ENCODE data around the gene DAB2IP.

The DAB2IP gene

GRCh38 chr9:121625590-121625989 is 25.8 kb upstream of the DAB2IP start:
- Histone ChIP-seq H3K9me3 (ENCODE audit: control insufficient read depth, insufficient read depth, low read length) (no peaks in the 10 kb centered on the region), H3K4me1 (ENCODE audit: control insufficient read depth, low read length) (peaks cover 5% of the 10 kb centered on the region), H3K4me2 (ENCODE audit: low read length) (no peak overlapping the region), H3K79me2 (ENCODE audit: control insufficient read depth, low read length) (no peaks in the 10 kb centered on the region), H3K9me2 (replicated peaks; ENCODE audit: control insufficient read depth, low read length) (no peaks in the 10 kb centered on the region), H3K36me3 (ENCODE audit: control insufficient read depth, low read length) (no peaks in the 10 kb centered on the region), H3K27ac (ENCODE audit: low read depth, low read length) (no peak overlapping the region), H3K27me3 (ENCODE audit: control insufficient read depth, low read length) (no peaks in the 10 kb centered on the region), H3F3A (ENCODE audit: control insufficient read depth, insufficient read depth) (no peaks in the 10 kb centered on the region), H4K20me1 (ENCODE audit: control insufficient read depth, insufficient read depth, low read depth, low read length) (no peaks in the 10 kb centered on the region), H3K4me3 (ENCODE audit: low read length) (no peak overlapping the region)
- no peak for TF ChIP-seq EZH2phosphoT487 (IDR thresholded peaks at IDR 0.05; ENCODE audit: borderline replicate concordance, low read length)
- TF ChIP-seq CTCF (IDR thresholded peaks at IDR 0.05; ENCODE audit: low read depth, low read length, poor library complexity, severe bottlenecking), result no peak

DNA sequence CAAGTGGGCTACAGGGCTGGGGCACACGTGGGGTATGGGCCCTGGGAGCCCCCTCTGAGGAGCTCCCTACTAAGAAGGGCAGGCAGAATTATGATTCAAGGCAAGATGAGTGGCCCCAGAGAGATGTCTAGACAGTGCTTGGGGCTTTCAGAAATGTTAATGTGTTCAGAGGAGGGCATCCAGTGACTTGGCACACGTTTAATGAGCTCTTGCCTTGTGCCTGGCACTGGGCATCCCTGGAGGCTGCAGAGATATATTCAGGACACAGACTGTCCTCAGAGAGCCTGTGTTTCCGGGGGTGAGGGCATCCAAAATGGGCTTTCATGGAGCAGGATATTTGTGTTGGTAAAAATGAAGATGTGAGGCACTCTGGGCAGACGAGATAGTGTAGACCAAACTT is 25.4 kb upstream of the DAB2IP start:
- no peak overlapping the region for H3K4me2 ChIP-seq (ENCODE audit: low read length)
- H3K4me1 ChIP-seq (ENCODE audit: control insufficient read depth, low read length), result peaks cover 5% of the 10 kb centered on the region
- no peaks in the 10 kb centered on the region for H4K20me1 ChIP-seq (ENCODE audit: control insufficient read depth, insufficient read depth, low read depth, low read length)
- H3K9me3 ChIP-seq (ENCODE audit: control insufficient read depth, insufficient read depth, low read length), result no peaks in the 10 kb centered on the region
- H3K4me3 ChIP-seq (ENCODE audit: low read length), result no peak overlapping the region
- H3K9me2 ChIP-seq (replicated peaks; ENCODE audit: control insufficient read depth, low read length), result no peaks in the 10 kb centered on the region
- TF ChIP-seq CTCF (IDR thresholded peaks at IDR 0.05; ENCODE audit: low read depth, low read length, poor library complexity, severe bottlenecking) (no peak), EZH2phosphoT487 (IDR thresholded peaks at IDR 0.05; ENCODE audit: borderline replicate concordance, low read length) (no peak)
- H3K79me2 ChIP-seq (ENCODE audit: control insufficient read depth, low read length), result no peaks in the 10 kb centered on the region
- no peaks in the 10 kb centered on the region for H3F3A ChIP-seq (ENCODE audit: control insufficient read depth, insufficient read depth)
- H3K27ac ChIP-seq (ENCODE audit: low read depth, low read length), result no peak overlapping the region
- H3K27me3 ChIP-seq (ENCODE audit: control insufficient read depth, low read length), result no peaks in the 10 kb centered on the region
- H3K36me3 ChIP-seq (ENCODE audit: control insufficient read depth, low read length), result no peaks in the 10 kb centered on the region

GRCh38 chr9:121627427-121627826 is 24.0 kb upstream of the DAB2IP start:
- H3K9me3 ChIP-seq (ENCODE audit: control insufficient read depth, insufficient read depth, low read length), result no peaks in the 10 kb centered on the region
- H3K27ac ChIP-seq (ENCODE audit: low read depth, low read length), result no peak overlapping the region
- H3K79me2 ChIP-seq (ENCODE audit: control insufficient read depth, low read length), result no peaks in the 10 kb centered on the region
- peaks cover 5% of the 10 kb centered on the region for H3K4me1 ChIP-seq (ENCODE audit: control insufficient read depth, low read length)
- no peak overlapping the region for H3K4me3 ChIP-seq (ENCODE audit: low read length)
- no peaks in the 10 kb centered on the region for H3K27me3 ChIP-seq (ENCODE audit: control insufficient read depth, low read length)
- no peaks in the 10 kb centered on the region for H3F3A ChIP-seq (ENCODE audit: control insufficient read depth, insufficient read depth)
- no peaks in the 10 kb centered on the region for H4K20me1 ChIP-seq (ENCODE audit: control insufficient read depth, insufficient read depth, low read depth, low read length)
- no peaks in the 10 kb centered on the region for H3K36me3 ChIP-seq (ENCODE audit: control insufficient read depth, low read length)
- no peak for TF ChIP-seq CTCF (IDR thresholded peaks at IDR 0.05; ENCODE audit: low read depth, low read length, poor library complexity, severe bottlenecking)
- TF ChIP-seq EZH2phosphoT487 (IDR thresholded peaks at IDR 0.05; ENCODE audit: borderline replicate concordance, low read length), result no peak
- H3K9me2 ChIP-seq (replicated peaks; ENCODE audit: control insufficient read depth, low read length), result no peaks in the 10 kb centered on the region
- no peak overlapping the region for H3K4me2 ChIP-seq (ENCODE audit: low read length)

DNA sequence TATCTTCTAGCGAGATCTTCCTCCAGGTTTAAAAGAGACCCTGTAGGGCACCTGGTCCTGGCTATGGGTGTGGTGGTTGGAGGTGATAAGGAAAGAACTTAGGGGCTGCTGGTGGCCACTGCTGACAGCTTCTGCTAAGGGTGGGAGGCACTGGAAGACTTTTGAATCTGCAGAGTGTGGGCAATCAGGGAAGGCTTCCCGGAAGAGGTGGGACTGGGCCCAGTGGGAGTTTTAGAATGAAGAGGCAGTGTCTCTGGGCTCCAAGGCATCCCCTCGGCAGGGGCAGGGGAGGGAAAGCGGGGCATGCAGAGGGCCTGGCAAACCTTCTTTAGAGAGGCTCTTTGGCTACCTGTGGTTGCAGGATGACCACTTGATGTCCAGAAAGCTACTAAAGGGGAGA is 23.0 kb upstream of the DAB2IP start:
- H3K9me3 ChIP-seq (ENCODE audit: control insufficient read depth, insufficient read depth, low read length), result no peaks in the 10 kb centered on the region
- H3K9me2 ChIP-seq (replicated peaks; ENCODE audit: control insufficient read depth, low read length), result no peaks in the 10 kb centered on the region
- no peaks in the 10 kb centered on the region for H3K27me3 ChIP-seq (ENCODE audit: control insufficient read depth, low read length)
- H3F3A ChIP-seq (ENCODE audit: control insufficient read depth, insufficient read depth), result no peaks in the 10 kb centered on the region
- H3K27ac ChIP-seq (ENCODE audit: low read depth, low read length), result no peak overlapping the region
- no peaks in the 10 kb centered on the region for H4K20me1 ChIP-seq (ENCODE audit: control insufficient read depth, insufficient read depth, low read depth, low read length)
- no peak overlapping the region for H3K4me2 ChIP-seq (ENCODE audit: low read length)
- H3K36me3 ChIP-seq (ENCODE audit: control insufficient read depth, low read length), result no peaks in the 10 kb centered on the region
- TF ChIP-seq CTCF (IDR thresholded peaks at IDR 0.05; ENCODE audit: low read depth, low read length, poor library complexity, severe bottlenecking) (no peak), EZH2phosphoT487 (IDR thresholded peaks at IDR 0.05; ENCODE audit: borderline replicate concordance, low read length) (no peak)
- no peaks in the 10 kb centered on the region for H3K79me2 ChIP-seq (ENCODE audit: control insufficient read depth, low read length)
- H3K4me3 ChIP-seq (ENCODE audit: low read length), result no peak overlapping the region
- peaks cover 5% of the 10 kb centered on the region for H3K4me1 ChIP-seq (ENCODE audit: control insufficient read depth, low read length)
